IPS-20b (cell line): ENCODE measurements around the gene PRRT4.

Experiments used
- H3K27ac ChIP-seq: one replicate; pipeline ENCODE4 v1.5.1; 2013; ENCODE audit warnings: low read length
- H3K27me3 ChIP-seq: 2 replicates; pipeline ENCODE4 v1.6.1; 2013; ENCODE audit warnings: mild to moderate bottlenecking, low read length, inconsistent platforms; ENCODE audit not compliant: insufficient read depth
- H3K36me3 ChIP-seq: 2 replicates; pipeline ENCODE4 v1.6.1; 2013; ENCODE audit warnings: low read depth, mild to moderate bottlenecking, inconsistent platforms, low read length, moderate library complexity; ENCODE audit not compliant: insufficient read depth
- H3K4me1 ChIP-seq: 2 replicates; pipeline ENCODE4 v1.6.1; 2013; ENCODE audit warnings: mild to moderate bottlenecking, control low read depth, inconsistent platforms, low read length, moderate library complexity; ENCODE audit not compliant: insufficient read depth
- H3K4me3 ChIP-seq: 2 replicates; pipeline ENCODE4 v1.5.1; 2013; ENCODE audit warnings: mild to moderate bottlenecking, low read length, inconsistent platforms
- H3K9ac ChIP-seq: 2 replicates; pipeline ENCODE4 v1.6.1; 2013; ENCODE audit warnings: low read depth, mild to moderate bottlenecking, inconsistent platforms, low read length, moderate library complexity
- H3K9me3 ChIP-seq: 2 replicates; pipeline ENCODE4 v1.6.1; 2013; ENCODE audit warnings: mild to moderate bottlenecking, low read depth, low read length, inconsistent platforms; ENCODE audit not compliant: insufficient read depth

The PRRT4 gene

DNA sequence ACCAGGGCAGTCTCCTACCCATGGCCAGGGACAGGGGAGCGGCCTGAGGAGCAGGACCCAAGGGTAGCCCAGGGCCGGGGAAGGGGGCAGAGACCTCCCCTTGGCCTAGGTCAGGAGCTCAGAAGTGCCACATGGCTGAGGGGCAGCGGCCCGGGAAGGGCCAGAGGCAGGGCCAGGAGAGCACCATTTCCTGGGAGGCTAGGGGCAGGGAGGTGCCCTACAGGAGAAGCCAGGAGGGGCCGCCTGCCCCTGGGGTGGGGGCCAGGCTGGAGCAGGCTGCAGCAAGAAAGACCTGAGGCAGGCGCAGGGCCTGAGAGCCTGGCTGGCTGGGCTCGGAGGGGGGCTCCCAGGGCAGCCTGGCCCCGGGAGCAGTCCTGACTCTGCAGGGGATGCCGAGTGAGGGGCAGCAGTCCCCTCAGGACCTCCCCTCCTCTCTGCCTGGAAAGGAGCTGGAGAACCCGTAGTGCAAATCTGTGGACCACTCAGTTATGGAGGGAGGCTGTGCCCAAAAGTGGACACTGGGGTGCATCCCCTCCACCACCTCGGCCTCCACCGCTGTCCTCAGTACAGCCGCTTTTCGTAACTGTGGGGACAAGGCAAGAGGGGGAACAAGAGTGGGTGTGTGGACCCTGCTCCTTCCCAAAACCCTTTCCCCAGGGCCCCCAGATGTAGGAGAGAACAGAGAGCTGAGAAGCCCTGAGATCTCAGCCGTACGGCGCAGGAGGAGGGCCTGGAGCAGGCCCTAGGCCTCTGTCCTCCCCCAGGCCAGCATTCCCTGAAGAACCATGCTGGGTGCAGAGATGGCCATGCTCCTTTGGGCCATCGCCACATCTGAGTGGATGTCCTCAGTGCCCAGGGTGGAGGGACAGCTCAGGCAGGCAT lies 31.2 kb upstream of the PRRT4 start:
- H3K9me3 ChIP-seq = no peaks in the 10 kb centered on the region
- H3K9ac ChIP-seq = no peak overlapping the region
- no peak overlapping the region for H3K4me3 ChIP-seq
- H3K4me1 ChIP-seq = peaks cover 4% of the 10 kb centered on the region; the same call in 1 of the 2 replicates
- peaks cover 15% of the 10 kb centered on the region for H3K27me3 ChIP-seq
- H3K27ac ChIP-seq = no peak overlapping the region
- H3K36me3 ChIP-seq = peaks cover 9% of the 10 kb centered on the region; the same call in 1 of the 2 replicates

DNA sequence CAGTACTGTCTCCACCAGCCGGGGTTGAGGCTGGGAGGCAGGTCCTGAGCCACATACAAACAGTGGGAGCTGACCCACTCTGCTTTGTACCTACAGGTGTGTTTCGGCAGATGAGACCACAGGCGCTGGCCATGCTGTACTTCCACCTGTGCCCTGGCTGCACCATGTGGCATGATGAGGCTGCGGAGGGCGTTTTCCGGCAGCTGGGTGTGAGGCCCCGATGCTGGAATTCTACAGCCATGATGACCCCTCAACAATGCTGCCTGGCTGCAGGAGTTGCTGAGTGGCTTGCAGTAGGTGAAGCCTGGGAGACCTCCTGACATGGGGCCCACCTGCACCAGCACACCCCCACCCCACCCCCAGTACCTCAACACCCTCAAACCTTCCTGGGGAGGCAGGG lies 30.3 kb upstream of the PRRT4 start:
- Histone ChIP-seq H3K9me3 (no peaks in the 10 kb centered on the region), H3K4me1 (peaks cover 4% of the 10 kb centered on the region; the same call in 1 of the 2 replicates), H3K9ac (no peak overlapping the region), H3K27me3 (peaks cover 22% of the 10 kb centered on the region), H3K4me3 (no peak overlapping the region), H3K27ac (no peak overlapping the region), H3K36me3 (peaks cover under 1% of the 10 kb centered on the region; the same call in 1 of the 2 replicates)

DNA sequence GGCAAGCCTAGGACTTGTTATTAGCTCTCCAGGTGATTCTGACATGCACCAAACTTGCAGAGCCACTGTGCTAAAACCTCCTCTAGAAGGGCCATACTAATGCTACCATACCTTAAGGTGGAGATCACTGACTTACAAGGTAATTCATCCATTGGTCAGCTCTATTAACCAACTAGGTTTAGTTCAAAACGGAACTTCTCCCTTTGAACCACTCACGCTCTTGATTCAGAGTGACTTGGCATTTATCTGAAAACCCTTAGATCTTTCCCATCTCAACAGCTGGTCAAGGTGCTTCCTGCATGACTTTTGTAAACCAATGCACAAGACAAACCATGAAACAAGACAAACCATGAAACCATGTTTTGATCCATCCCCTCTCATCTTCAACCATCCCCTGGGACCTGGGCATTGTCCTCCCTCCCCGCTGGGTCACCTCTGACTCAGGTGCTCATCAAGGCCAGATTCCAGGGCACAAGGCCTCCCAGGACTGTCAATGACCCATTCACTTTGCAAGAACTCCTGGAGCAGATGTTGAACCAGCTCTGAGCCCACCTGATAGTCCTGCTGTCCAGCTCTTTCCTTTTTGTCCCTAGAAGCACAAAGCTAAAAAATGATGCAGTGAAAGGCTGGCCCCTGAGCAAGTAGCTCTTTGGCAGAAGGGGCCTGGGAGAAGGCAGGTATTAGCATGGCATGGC lies 29.5 kb upstream of the PRRT4 start:
- Histone ChIP-seq H3K4me1 (peaks cover 4% of the 10 kb centered on the region; the same call in 1 of the 2 replicates), H3K27me3 (peaks cover 24% of the 10 kb centered on the region), H3K27ac (no peak overlapping the region), H3K9me3 (no peaks in the 10 kb centered on the region), H3K4me3 (no peak overlapping the region), H3K36me3 (no peaks in the 10 kb centered on the region), H3K9ac (no peak overlapping the region)

DNA sequence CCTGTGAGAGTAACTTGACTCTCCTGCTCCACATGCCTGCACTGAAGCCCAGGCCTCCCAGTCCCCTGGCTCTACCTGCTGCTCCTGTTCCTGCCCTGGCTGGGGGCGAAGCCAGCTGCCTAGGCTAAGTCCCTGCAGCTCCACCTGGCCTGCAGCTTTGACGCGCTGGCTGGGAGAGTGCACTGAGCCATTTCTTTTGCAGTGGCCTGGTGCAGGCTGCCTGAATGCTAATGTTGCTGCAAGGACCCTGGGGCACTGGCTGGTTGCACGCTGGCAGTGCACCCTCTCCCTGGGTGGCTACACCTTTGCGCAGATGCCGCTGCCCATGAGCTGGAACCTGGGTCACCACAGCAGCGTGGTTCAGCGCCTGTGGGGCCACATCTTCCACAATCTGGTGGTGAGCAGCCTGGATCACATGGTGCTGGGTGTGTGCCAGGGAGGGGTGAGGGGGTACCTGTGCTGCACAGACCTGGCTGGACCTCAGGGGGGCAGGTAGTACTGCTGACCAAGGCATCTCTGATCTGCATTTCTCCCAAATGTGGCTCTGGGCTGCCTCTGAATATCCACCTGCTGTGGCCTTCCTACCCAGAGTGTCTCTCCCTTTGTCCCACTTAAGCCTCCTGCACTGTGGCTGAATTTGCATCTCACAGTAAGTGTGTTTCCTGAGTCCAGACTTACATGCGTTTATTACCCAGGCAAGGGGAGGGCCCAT lies 28.3 kb upstream of the PRRT4 start:
- peaks cover 24% of the 10 kb centered on the region for H3K27me3 ChIP-seq
- H3K36me3 ChIP-seq = no peaks in the 10 kb centered on the region
- H3K27ac ChIP-seq = no peak overlapping the region
- H3K9ac ChIP-seq = no peak overlapping the region
- peaks cover 4% of the 10 kb centered on the region; the same call in 1 of the 2 replicates for H3K4me1 ChIP-seq
- H3K9me3 ChIP-seq = no peaks in the 10 kb centered on the region
- no peak overlapping the region for H3K4me3 ChIP-seq

DNA sequence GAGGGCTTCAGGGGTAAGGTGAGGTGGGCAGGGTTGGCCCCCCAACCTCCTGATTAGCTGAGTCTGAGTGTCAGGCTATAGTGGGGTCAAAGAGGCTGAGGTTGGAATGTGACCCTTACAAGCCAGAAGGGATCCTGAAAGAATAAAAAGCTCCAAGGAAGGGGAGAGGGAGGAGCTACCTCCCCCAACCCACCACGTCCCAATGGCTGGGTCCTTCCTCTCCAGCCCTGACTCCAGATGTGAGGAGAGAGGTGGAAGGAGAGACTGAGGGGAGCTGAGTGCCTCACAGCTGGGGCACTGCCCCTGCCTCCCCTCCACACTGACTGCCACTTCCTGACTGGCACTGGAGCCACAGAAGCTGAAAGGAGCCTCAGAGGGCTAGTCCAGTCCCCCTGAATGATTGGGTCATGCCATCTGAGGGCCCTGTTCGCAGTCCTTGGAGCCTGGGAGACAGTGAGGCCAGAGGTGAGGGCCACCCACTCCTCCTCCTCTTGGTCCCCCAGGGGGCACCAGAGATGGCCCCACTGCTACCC lies 27.7 kb upstream of the PRRT4 start:
- no peak overlapping the region for H3K4me3 ChIP-seq
- H3K27ac ChIP-seq = no peak overlapping the region
- peaks cover 24% of the 10 kb centered on the region for H3K27me3 ChIP-seq
- H3K9ac ChIP-seq = no peak overlapping the region
- no peaks in the 10 kb centered on the region for H3K9me3 ChIP-seq
- no peaks in the 10 kb centered on the region for H3K36me3 ChIP-seq
- peaks cover 4% of the 10 kb centered on the region; the same call in 1 of the 2 replicates for H3K4me1 ChIP-seq

DNA sequence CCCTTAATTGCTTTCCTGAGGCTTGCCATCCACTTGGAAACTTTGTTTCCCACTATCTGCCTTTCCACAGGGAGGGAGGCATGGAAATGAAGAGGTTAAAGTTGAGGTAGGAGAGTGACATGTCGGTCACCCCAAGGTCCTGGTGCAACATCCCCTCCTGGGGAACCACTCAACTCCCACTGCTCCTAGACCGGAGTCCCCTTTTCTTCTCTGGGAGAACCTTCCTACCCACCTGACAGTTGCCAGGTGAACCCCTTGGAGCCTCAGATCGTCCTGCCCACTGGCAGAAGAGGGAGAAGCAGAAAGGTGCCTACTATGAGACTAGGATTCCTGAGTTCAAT lies 26.6 kb upstream of the PRRT4 start:
- no peak overlapping the region for H3K4me3 ChIP-seq
- H3K9me3 ChIP-seq = no peaks in the 10 kb centered on the region
- peaks cover 24% of the 10 kb centered on the region for H3K27me3 ChIP-seq
- H3K4me1 ChIP-seq = peaks cover 4% of the 10 kb centered on the region; the same call in 1 of the 2 replicates
- no peak overlapping the region for H3K9ac ChIP-seq
- no peaks in the 10 kb centered on the region for H3K36me3 ChIP-seq
- no peak overlapping the region for H3K27ac ChIP-seq

DNA sequence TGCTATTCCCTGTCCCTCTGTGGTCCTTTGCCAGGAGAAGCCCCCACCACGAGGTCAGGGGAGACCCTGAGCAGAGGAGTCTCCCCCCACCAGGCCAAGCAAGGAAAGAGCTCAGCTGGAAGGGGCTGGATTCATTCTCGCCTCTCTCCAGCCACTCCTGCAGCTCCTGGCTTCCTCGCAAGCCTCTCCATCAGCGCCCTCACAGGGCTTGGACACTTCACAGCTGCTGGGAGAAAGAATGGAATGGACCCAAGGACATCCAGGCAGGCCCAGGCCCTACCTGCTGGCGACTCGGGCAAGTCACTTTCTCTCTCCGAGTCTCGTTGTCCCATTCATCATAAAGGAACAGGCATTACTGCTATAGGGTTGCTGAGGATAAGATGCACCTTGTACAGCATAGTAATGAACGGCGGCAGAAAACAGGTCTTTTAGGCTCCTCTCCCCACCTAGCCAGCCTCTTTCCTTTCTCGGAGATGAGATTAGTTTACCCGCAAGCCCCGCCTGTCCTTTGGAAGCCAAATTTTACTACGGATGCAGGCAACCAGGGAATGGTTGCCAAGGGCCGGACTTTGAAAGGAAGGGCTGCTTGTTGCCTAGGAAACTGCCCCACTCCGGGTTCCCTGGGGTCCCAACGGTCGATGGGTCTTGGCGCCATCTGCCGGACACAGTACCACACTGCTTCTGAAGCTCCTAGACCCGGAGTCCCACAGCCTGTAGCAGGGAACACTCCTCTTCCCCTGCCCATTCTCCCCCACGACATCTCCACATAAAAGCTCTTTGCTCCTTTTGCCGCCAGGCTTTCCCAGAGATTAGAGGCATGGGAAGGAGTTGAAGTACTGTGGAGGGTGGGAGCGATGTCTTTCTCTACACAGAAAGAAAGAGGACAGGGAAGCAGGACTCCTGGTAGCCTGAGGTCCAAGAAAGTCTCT lies 26.0 kb upstream of the PRRT4 start:
- no peaks in the 10 kb centered on the region for H3K36me3 ChIP-seq
- no peaks in the 10 kb centered on the region for H3K9me3 ChIP-seq
- H3K9ac ChIP-seq = no peak overlapping the region
- H3K4me3 ChIP-seq = no peak overlapping the region
- H3K27ac ChIP-seq = no peak overlapping the region
- H3K27me3 ChIP-seq = peaks cover 24% of the 10 kb centered on the region
- H3K4me1 ChIP-seq = peaks cover 8% of the 10 kb centered on the region; the same call in 1 of the 2 replicates

DNA sequence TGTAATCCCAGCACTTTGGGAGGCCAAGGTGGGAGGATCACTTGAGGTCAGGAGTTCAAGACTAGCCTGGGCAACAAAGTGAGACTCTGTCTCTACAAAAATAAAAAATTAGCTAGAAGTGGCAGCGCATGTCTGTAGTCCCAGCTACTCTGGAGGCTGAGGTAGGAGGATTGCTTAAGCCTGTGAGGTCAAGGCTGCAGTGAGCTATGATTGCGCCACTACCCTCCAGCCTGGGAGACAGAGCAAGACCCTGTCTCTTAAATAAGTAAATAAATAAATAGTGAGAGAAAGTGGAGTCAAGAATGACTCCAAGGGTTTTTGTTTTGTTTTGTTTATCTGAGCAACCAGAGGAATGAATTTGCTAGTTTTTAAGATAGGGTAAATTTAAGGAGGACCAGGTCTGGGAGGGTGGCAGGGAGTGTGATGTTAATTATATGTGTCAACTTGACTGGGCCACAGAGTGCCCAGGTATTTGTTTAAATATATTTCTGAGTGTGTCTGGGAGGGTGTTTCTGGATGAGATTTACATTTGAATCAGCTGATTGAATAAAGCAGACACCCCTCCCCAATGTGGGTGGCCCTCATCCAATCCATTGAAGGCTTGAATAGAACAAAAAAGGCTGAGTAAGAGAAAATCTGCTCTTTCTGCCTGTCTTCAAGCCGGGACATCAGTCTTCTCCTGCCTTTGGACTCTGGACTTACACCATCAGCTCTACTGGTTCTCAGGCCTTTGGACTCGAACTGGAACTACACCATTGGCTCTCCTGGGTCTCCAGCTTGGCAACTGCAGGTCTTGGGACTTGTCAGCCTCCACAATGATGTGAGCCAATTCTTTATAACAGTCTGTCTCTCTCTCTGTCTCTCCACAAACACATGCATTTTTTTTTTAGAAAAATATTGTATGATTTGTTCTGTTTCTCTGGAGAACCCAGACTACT lies 24.8 kb upstream of the PRRT4 start:
- H3K4me1 ChIP-seq = peaks cover 11% of the 10 kb centered on the region; the same call in 1 of the 2 replicates

DNA sequence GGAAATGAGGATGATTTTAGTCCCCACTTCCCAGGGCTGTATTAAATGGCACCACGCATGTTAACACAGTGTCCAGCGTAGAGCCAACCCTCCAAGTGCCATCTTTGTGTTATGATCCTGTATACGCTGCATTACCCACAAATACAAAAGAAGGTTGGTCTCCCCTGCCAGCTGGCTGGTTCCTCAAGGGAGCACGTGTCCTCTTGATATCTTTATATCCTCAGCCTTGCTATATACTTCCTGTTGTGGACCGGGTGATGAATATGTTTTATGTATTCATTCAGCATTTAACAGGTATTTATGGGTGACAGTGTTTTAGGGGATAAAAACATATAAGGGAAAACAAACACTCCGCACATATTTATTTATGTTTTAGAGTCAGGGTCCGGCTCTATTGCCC lies 23.2 kb upstream of the PRRT4 start:
- Histone ChIP-seq H3K27me3 (peaks cover 24% of the 10 kb centered on the region), H3K36me3 (no peaks in the 10 kb centered on the region), H3K27ac (no peak overlapping the region), H3K9ac (no peak overlapping the region), H3K4me3 (no peak overlapping the region), H3K9me3 (no peaks in the 10 kb centered on the region), H3K4me1 (peaks cover 8% of the 10 kb centered on the region; the same call in 1 of the 2 replicates)

More for the DNA sequence above, 24.8 kb upstream of the PRRT4 start:
- H3K4me3 ChIP-seq = no peak overlapping the region
- no peak overlapping the region for H3K27ac ChIP-seq
- no peak overlapping the region for H3K9ac ChIP-seq
- peaks cover 24% of the 10 kb centered on the region for H3K27me3 ChIP-seq
- no peaks in the 10 kb centered on the region for H3K9me3 ChIP-seq
- H3K36me3 ChIP-seq = no peaks in the 10 kb centered on the region

DNA sequence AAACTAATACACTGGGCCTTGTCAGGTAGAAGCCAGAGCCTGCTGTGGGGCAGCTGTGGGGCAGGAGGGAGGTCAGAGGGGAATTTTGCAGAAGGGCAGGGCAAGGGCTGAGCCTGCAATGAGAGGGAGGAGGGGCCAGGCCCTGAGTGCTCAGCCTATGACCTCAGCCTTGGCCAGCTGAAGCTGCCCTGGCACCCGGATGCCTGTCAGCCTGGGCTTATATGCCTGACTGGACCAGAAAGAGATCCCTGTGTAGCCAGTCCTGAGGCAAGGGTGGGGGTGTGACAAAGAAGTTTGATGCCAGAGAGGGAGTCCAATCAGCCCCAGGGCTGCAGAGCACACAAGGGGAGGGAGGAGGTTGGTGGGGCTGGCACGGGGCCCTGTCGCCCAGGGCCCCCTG lies 22.3 kb upstream of the PRRT4 start:
- Histone ChIP-seq H3K9ac (no peak overlapping the region), H3K4me1 (peaks cover 6% of the 10 kb centered on the region; the same call in 1 of the 2 replicates), H3K27me3 (peaks cover 18% of the 10 kb centered on the region), H3K36me3 (no peaks in the 10 kb centered on the region), H3K9me3 (no peaks in the 10 kb centered on the region), H3K4me3 (no peak overlapping the region), H3K27ac (no peak overlapping the region)
